IMR-90 (cell line): ENCODE measurements around the gene P2RY2.

Experiments used
- CTCF ChIP-seq: conservative IDR thresholded peaks from 2 replicates; pipeline ENCODE4 v1.5.1; 2012; ENCODE audit warnings: mild to moderate bottlenecking, low read depth, low read length, improper control_type of control experiment
- SMC3 ChIP-seq: fragments of 150-350 bp; IDR thresholded peaks from 2 replicates; pipeline ENCODE4 v1.6.1; 2016; ENCODE audit warnings: low read depth, mild to moderate bottlenecking, antibody characterized with exemption, low read length, moderate library complexity

GRCh38 chr11:73230931-73231330, 12.8 kb downstream of the P2RY2 start:
- no peak for TF ChIP-seq SMC3
- no peak for TF ChIP-seq CTCF
